GM18499 (cell line): ENCODE data around the gene NXPH3.

ENCODE experiments used
- ATAC-seq: cut with Tn5 transposase; IDR thresholded peaks from one replicate; pipeline ENCODE4 v1.9.1; 2021; ENCODE audit warnings: moderate number of reproducible peaks; ENCODE audit not compliant: insufficient read depth, unreplicated experiment

The NXPH3 gene

GRCh38 chr17:49574323-49574781 is 1.3 kb upstream of the NXPH3 start:
- ATAC-seq = no peak

GRCh38 chr17:49574945-49575678 is 559 bp upstream of the NXPH3 start:
- no peak for ATAC-seq

- no peak for ATAC-seq
Observed at GRCh38 chr17:49576088-49576916, 631 bp downstream of the NXPH3 start.

GRCh38 chr17:49576917-49577649 is 1.4 kb downstream of the NXPH3 start:
- no peak for ATAC-seq

- ATAC-seq = no peak
Observed at GRCh38 chr17:49577650-49577934, 1.9 kb downstream of the NXPH3 start.

GRCh38 chr17:49577963-49578362 is 2.3 kb downstream of the NXPH3 start:
- no peak for ATAC-seq

GRCh38 chr17:49578414-49578813 is 2.7 kb downstream of the NXPH3 start:
- ATAC-seq = no peak

- no peak for ATAC-seq
Observed at GRCh38 chr17:49578952-49579500, 3.4 kb downstream of the NXPH3 start.

- no peak for ATAC-seq
Observed at GRCh38 chr17:49579522-49579921, 3.9 kb downstream of the NXPH3 start.

- no peak for ATAC-seq
Observed at GRCh38 chr17:49580055-49580721, 4.5 kb downstream of the NXPH3 start.

GRCh38 chr17:49580981-49581647 is 5.4 kb downstream of the NXPH3 start:
- ATAC-seq = no peak

GRCh38 chr17:49581648-49581998 is 6.0 kb downstream of the NXPH3 start:
- ATAC-seq = no peak

- no peak for ATAC-seq
Observed at GRCh38 chr17:49582055-49582722, 6.5 kb downstream of the NXPH3 start.

- ATAC-seq = no peak
Observed at GRCh38 chr17:49582789-49583188, 7.1 kb downstream of the NXPH3 start.

- no peak for ATAC-seq
Observed at GRCh38 chr17:49583226-49583625, 7.6 kb downstream of the NXPH3 start.

- ATAC-seq = no peak
Observed at GRCh38 chr17:49583889-49584288, 8.2 kb downstream of the NXPH3 start.

GRCh38 chr17:49585422-49586027 is 9.9 kb downstream of the NXPH3 start:
- no peak for ATAC-seq

GRCh38 chr17:49587366-49588073 is 11.8 kb downstream of the NXPH3 start:
- ATAC-seq = no peak
